GM06990 (cell line): ENCODE data around the gene ATP5F1A.
"Not testable (repeated sequence)": the region's sequence is repeated elsewhere in the genome, so short reads cannot be mapped to it uniquely, and the experiment has no call there.

Source experiments
- DNase-seq: peaks from one replicate; pipeline ENCODE4 v3.0.0-alpha.2; 2011; ENCODE audit not compliant: insufficient read length; ENCODE audit errors: extremely low read depth
- H3K27me3 ChIP-seq: replicated peaks from 2 replicates; pipeline ENCODE4 v1.6.0; 2011; ENCODE audit warnings: low read length; ENCODE audit not compliant: control insufficient read depth, insufficient read depth
- H3K36me3 ChIP-seq: 2 replicates; pipeline ENCODE4 v1.5.1; 2011; ENCODE audit warnings: low read length; ENCODE audit not compliant: control insufficient read depth, insufficient read depth
- H3K4me3 ChIP-seq: replicated peaks from 2 replicates; pipeline ENCODE4 v1.5.1; 2011; ENCODE audit warnings: low read depth, mild to moderate bottlenecking, control low read depth, low read length
- CTCF ChIP-seq: IDR thresholded peaks from 2 replicates; pipeline ENCODE4 v1.5.1; 2011; ENCODE audit warnings: low read length, control low read depth, mild to moderate bottlenecking, inconsistent platforms; ENCODE audit not compliant: insufficient read depth, poor library complexity, severe bottlenecking

Gene ATP5F1A

DNA sequence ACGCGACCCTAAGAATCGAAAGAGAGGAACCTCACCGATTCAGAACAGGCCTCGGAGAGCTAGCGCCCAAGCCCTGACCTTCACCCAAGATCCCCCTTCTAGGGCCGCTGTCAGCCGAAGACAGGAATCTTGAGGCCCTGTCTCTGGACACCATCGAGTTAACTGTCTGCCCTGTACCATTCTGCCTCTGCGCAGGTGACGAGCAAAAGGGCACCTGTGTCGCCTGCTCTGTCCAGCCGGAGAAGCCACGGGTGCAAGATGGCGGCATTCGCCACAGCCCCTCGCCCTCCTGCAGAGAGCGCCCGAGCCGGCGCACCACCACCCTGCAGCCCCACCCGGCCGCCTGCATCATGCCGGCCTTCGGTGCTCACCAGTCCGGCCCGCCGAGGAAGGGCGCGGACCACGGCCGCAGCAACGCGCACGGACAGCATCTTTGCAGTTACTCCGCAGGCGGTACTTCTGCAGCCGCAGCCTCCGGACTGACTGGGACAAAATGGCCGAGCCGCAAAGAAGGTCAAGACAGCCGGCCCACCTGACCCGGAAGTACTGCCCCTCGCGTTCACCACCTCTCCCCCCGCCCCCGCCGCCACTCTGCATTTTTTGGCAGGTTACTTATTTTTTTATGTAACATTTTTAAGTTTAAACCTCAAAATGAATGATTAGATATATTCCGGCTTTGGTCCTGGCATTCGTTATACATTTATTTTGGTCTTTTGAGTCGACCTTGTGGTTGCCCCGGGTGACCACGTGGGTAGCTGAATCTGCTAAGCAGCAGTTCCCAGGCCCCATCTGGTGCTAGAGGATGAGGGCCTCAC lies at the start of gene ATP5F1A:
ATP5F1A (minus strand) TSS at position 496 of the 815 bp plus-strand sequence; CDS start at position 431, 65 bp downstream.
- H3K27me3 ChIP-seq: no peaks in the 10 kb centered on the region
- TF ChIP-seq CTCF: no peak
- peak; percentile 88 for DNase-seq
- H3K4me3 ChIP-seq: peak within 1 kb of the TSS; percentile 92
- peaks cover 5% of the 10 kb centered on the region for H3K36me3 ChIP-seq

GRCh38 chr18:46141199-46141598 lies 43.1 kb upstream of the ATP5F1A start:
- Histone ChIP-seq H3K36me3 (no peaks in the 10 kb centered on the region), H3K4me3 (no peak overlapping the region), H3K27me3 (no peaks in the 10 kb centered on the region)
- DNase-seq: no peak
- no peak for TF ChIP-seq CTCF

DNA sequence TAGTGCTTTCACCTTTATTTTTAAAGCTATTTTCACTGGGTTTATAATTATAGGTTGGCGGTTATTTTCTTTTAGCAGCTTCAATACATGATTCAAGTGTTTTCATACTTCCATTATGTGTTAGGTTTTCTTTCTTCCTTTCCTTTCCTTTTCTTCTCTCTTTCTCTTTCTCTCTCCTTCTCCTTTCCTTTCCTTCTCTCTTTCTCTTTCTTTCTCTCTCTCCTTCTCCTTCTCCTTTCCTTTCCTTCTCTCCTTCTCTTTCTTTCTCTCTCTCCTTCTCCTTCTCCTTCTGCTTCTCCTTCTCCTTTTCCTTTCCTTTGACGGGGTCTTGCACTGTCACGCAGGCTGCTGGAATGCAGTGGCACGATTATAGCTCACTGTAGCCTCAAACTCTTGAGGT lies 42.1 kb upstream of the ATP5F1A start:
- Histone ChIP-seq H3K4me3 (no peak overlapping the region), H3K36me3 (no peaks in the 10 kb centered on the region), H3K27me3 (no peaks in the 10 kb centered on the region)
- TF ChIP-seq CTCF: no peak
- no peak for DNase-seq

DNA sequence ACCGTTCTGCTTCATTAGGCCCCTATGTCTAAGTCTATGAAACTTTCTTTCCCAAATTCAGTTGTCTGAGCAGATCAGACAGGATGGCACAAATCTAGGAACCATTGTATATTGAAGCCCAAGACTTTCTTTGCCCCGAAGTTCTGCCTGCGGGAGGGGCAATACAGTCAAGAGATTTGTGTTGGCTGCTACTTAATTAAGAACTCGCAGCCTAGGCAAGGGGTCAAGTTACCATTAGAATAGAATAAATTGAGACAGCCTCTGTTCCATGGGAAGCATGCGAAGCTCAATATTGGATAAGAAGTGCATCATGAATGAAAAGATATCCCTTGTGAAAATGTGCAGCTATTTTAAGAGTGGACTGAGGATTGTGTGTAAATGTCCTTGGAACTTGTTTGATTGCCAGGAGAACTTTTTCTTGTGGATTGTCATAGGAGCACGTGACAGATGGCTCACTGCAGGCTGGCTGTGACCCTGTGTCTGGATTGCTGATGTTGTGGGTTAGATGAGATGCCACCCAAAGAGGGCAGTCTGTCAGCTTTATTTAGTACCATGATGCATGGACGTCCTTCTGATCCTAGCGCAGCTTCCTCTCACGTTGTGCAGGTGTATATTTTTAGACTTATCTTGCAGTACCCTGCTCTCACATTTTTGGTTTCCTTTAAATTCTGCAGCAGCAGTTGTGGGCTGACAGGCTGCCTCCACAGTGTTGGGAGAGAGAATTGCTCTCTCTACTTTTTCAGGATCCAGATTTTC lies 37.0 kb upstream of the ATP5F1A start:
- H3K36me3 ChIP-seq: no peaks in the 10 kb centered on the region
- no peak for TF ChIP-seq CTCF
- DNase-seq: no peak
- H3K27me3 ChIP-seq: no peaks in the 10 kb centered on the region
- no peak overlapping the region for H3K4me3 ChIP-seq

- Histone ChIP-seq H3K36me3 (no peaks in the 10 kb centered on the region; the same call in 1 of the 2 replicates), H3K27me3 (no peaks in the 10 kb centered on the region), H3K4me3 (no peak overlapping the region)
- no peak for DNase-seq
- no peak for TF ChIP-seq CTCF
Observed at GRCh38 chr18:46133534-46133933, 35.4 kb upstream of the ATP5F1A start.

GRCh38 chr18:46130549-46130948 lies 32.5 kb upstream of the ATP5F1A start:
- not testable (repeated sequence) for DNase-seq, H3K36me3 ChIP-seq, H3K27me3 ChIP-seq, H3K4me3 ChIP-seq
